ENCODE measurements around the gene PDZD2.

The PDZD2 gene

DNA sequence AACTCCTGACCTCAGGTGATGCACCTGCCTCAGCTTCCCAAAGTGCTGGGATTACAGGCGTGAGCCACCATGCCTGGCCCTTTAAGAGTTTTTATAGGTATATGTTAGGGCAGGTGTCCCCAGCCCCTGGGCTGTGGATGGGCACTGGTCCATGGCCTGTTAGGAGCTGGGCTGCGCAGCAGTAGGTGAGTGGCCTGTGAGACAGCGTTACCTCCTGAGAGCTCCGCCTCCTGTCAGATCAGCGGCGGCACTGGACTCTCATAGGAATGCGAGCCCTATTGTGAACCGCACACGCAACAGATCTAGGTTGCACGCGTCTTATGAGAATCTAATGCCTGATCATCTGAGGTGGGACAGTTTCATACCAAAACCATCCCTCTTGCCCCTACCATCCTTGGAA lies 361.8 kb downstream of the PDZD2 start:
- TF ChIP-seq EZH2phosphoT487 (IDR thresholded peaks at IDR 0.05; ENCODE audit: borderline replicate concordance): no peak
- TF ChIP-seq, protein P1, sequence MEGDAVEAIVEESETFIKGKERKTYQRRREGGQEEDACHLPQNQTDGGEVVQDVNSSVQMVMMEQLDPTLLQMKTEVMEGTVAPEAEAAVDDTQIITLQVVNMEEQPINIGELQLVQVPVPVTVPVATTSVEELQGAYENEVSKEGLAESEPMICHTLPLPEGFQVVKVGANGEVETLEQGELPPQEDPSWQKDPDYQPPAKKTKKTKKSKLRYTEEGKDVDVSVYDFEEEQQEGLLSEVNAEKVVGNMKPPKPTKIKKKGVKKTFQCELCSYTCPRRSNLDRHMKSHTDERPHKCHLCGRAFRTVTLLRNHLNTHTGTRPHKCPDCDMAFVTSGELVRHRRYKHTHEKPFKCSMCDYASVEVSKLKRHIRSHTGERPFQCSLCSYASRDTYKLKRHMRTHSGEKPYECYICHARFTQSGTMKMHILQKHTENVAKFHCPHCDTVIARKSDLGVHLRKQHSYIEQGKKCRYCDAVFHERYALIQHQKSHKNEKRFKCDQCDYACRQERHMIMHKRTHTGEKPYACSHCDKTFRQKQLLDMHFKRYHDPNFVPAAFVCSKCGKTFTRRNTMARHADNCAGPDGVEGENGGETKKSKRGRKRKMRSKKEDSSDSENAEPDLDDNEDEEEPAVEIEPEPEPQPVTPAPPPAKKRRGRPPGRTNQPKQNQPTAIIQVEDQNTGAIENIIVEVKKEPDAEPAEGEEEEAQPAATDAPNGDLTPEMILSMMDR (conservative IDR thresholded peaks at IDR 0.05; ENCODE audit: low read length): no peak
- Histone ChIP-seq H3K9me2 (replicated peaks; ENCODE audit: low read depth, low read length) (no peaks in the 10 kb centered on the region), H3K9me3 (ENCODE audit: insufficient read depth, low read depth, low read length) (no peaks in the 10 kb centered on the region), H3K27me3 (ENCODE audit: insufficient read depth, low read length, poor library complexity, severe bottlenecking) (no peaks in the 10 kb centered on the region), H3K79me2 (ENCODE audit: insufficient read depth, low read length) (no peaks in the 10 kb centered on the region), H4K20me1 (ENCODE audit: insufficient read depth, low read length, poor library complexity, severe bottlenecking) (no peaks in the 10 kb centered on the region), H2AFZ (ENCODE audit: low read length) (no peak overlapping the region), H3K4me3 (ENCODE audit: low read length, poor library complexity, severe bottlenecking) (no peak overlapping the region), H3F3A (ENCODE audit: low read depth) (no peaks in the 10 kb centered on the region), H3K4me2 (ENCODE audit: low read depth, low read length, poor library complexity, severe bottlenecking) (no peak overlapping the region), H3K9ac (ENCODE audit: low read depth, low read length, poor library complexity, severe bottlenecking) (no peak overlapping the region), H3K4me1 (ENCODE audit: insufficient read depth, low read length, poor library complexity, severe bottlenecking) (peaks cover 5% of the 10 kb centered on the region), H3K36me3 (ENCODE audit: insufficient read depth, low read length) (no peaks in the 10 kb centered on the region)

DNA sequence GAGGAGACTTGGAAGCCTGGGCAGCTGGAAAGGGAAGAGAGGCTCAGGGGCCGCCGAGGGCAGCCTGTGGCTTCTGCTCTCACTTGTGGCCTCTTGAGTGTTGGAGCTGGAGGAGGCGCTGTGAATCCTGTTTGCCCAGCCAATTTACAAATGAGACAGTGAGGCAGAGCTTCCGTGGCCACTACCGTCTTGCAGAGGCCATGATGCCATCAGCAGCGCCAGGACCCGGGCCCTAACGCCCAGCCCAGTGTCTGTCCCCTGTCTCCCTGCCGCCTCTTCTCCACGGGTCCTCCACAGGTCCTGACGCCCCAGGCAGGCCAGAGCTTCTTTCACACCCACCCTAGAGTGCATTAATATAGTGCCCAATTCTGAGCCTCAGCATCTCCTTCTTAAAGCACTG lies 362.4 kb downstream of the PDZD2 start:
- no peak overlapping the region for H3K4me2 ChIP-seq (ENCODE audit: low read depth, low read length, poor library complexity, severe bottlenecking)
- no peak overlapping the region for H2AFZ ChIP-seq (ENCODE audit: low read length)
- no peaks in the 10 kb centered on the region for H3K9me2 ChIP-seq (replicated peaks; ENCODE audit: low read depth, low read length)
- no peak overlapping the region for H3K9ac ChIP-seq (ENCODE audit: low read depth, low read length, poor library complexity, severe bottlenecking)
- no peak overlapping the region for H3K4me3 ChIP-seq (ENCODE audit: low read length, poor library complexity, severe bottlenecking)
- no peaks in the 10 kb centered on the region for H3K79me2 ChIP-seq (ENCODE audit: insufficient read depth, low read length)
- H3K4me1 ChIP-seq (ENCODE audit: insufficient read depth, low read length, poor library complexity, severe bottlenecking): no peaks in the 10 kb centered on the region
- no peaks in the 10 kb centered on the region for H3K9me3 ChIP-seq (ENCODE audit: insufficient read depth, low read depth, low read length)
- H3K27me3 ChIP-seq (ENCODE audit: insufficient read depth, low read length, poor library complexity, severe bottlenecking): no peaks in the 10 kb centered on the region
- no peak for TF ChIP-seq EZH2phosphoT487 (IDR thresholded peaks at IDR 0.05; ENCODE audit: borderline replicate concordance)
- TF ChIP-seq, protein P1 (conservative IDR thresholded peaks at IDR 0.05; ENCODE audit: low read length): no peak
- no peaks in the 10 kb centered on the region for H4K20me1 ChIP-seq (ENCODE audit: insufficient read depth, low read length, poor library complexity, severe bottlenecking)
- H3K36me3 ChIP-seq (ENCODE audit: insufficient read depth, low read length): no peaks in the 10 kb centered on the region
- no peaks in the 10 kb centered on the region for H3F3A ChIP-seq (ENCODE audit: low read depth)

DNA sequence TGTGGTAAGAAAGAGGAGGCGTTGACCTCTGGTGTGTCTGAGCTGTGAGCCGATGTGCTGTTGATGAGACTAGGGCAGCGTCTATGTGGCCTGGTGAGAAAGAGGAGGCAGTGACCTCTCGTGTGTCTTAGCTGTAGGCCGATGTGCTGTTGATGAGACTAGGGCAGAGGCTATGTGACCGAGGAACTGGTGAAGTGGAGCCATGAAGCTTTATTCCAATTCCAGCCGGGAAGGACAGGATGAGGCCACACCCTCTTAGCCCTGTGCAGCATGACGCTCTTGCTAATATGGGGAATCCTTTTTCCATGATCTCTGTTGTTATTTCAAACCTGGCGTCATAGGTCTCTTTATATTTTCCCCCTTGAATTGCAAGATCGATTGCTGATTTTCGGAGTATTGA lies 362.8 kb downstream of the PDZD2 start:
- H3F3A ChIP-seq (ENCODE audit: low read depth): no peaks in the 10 kb centered on the region
- H3K27me3 ChIP-seq (ENCODE audit: insufficient read depth, low read length, poor library complexity, severe bottlenecking): no peaks in the 10 kb centered on the region
- H3K9ac ChIP-seq (ENCODE audit: low read depth, low read length, poor library complexity, severe bottlenecking): no peak overlapping the region
- H3K4me1 ChIP-seq (ENCODE audit: insufficient read depth, low read length, poor library complexity, severe bottlenecking): no peaks in the 10 kb centered on the region
- H3K9me2 ChIP-seq (replicated peaks; ENCODE audit: low read depth, low read length): no peaks in the 10 kb centered on the region
- H2AFZ ChIP-seq (ENCODE audit: low read length): no peak overlapping the region
- no peak overlapping the region for H3K4me3 ChIP-seq (ENCODE audit: low read length, poor library complexity, severe bottlenecking)
- H3K36me3 ChIP-seq (ENCODE audit: insufficient read depth, low read length): no peaks in the 10 kb centered on the region
- no peak overlapping the region for H3K4me2 ChIP-seq (ENCODE audit: low read depth, low read length, poor library complexity, severe bottlenecking)
- no peaks in the 10 kb centered on the region for H3K79me2 ChIP-seq (ENCODE audit: insufficient read depth, low read length)
- no peaks in the 10 kb centered on the region for H3K9me3 ChIP-seq (ENCODE audit: insufficient read depth, low read depth, low read length)
- TF ChIP-seq EZH2phosphoT487 (IDR thresholded peaks at IDR 0.05; ENCODE audit: borderline replicate concordance): no peak
- TF ChIP-seq, protein P1 (conservative IDR thresholded peaks at IDR 0.05; ENCODE audit: low read length): no peak
- no peaks in the 10 kb centered on the region for H4K20me1 ChIP-seq (ENCODE audit: insufficient read depth, low read length, poor library complexity, severe bottlenecking)

Data from Loucy (cell line).